Activated CD8-positive, alpha-beta memory T cell treated with anti-CD3 and anti-CD28 coated beads for 48 hours (primary cell): Measurements from ENCODE around the gene EFEMP2.

Source experiments
- DNase-seq, 3 experiments: peaks; one replicate each; pipeline ENCODE4 v3.0.0-alpha.2; 2020; ENCODE audit warnings: low read depth in 2 of 3, low spot score in 2 of 3

The EFEMP2 gene

GRCh38 chr11:65872586-65873317 is at the start of gene EFEMP2:
TSS of gene EFEMP2 (minus strand) at chr11:65872800. CDS start at chr11:65872354, 446 bp downstream.
- no peak for DNase-seq

- no peak for DNase-seq
Observed at GRCh38 chr11:65921876-65922275, 49.3 kb upstream of the EFEMP2 start.

- no peak for DNase-seq
Observed at GRCh38 chr11:65921033-65921555, 48.5 kb upstream of the EFEMP2 start.

GRCh38 chr11:65920372-65920802 is 47.8 kb upstream of the EFEMP2 start:
- no peak for DNase-seq

- DNase-seq, result no peak
Observed at GRCh38 chr11:65919573-65920371, 47.2 kb upstream of the EFEMP2 start.

GRCh38 chr11:65919141-65919572 is 46.6 kb upstream of the EFEMP2 start, which contains the start of gene DRAP1:
TSS of gene DRAP1 (plus strand) at chr11:65919426. CDS start at chr11:65919502, 76 bp downstream.
- DNase-seq, result peak; percentile 98 to 99 (median 99)

GRCh38 chr11:65918211-65919140 is 45.9 kb upstream of the EFEMP2 start, which contains the start of gene C11orf68:
TSS of gene C11orf68 (minus strand) at chr11:65919062. CDS start at chr11:65919031, 31 bp downstream.
- peak in 1 of 3 experiments; percentile 19 for DNase-seq

- DNase-seq, result no peak
Observed at GRCh38 chr11:65917434-65918210, 45.0 kb upstream of the EFEMP2 start.

GRCh38 chr11:65917077-65917433 is 44.5 kb upstream of the EFEMP2 start:
- no peak for DNase-seq

- no peak for DNase-seq
Observed at GRCh38 chr11:65916391-65916790, 43.8 kb upstream of the EFEMP2 start.

GRCh38 chr11:65915821-65916251 is 43.2 kb upstream of the EFEMP2 start:
- DNase-seq, result no peak

GRCh38 chr11:65915101-65915820 is 42.7 kb upstream of the EFEMP2 start:
- DNase-seq, result no peak

- DNase-seq, result no peak
Observed at GRCh38 chr11:65912845-65913244, 40.2 kb upstream of the EFEMP2 start.

- no peak for DNase-seq
Observed at GRCh38 chr11:65911682-65912568, 39.3 kb upstream of the EFEMP2 start.

- no peak for DNase-seq
Observed at GRCh38 chr11:65907878-65908277, 35.3 kb upstream of the EFEMP2 start.

GRCh38 chr11:65906602-65907001 is 34.0 kb upstream of the EFEMP2 start:
- no peak for DNase-seq

- DNase-seq, result no peak
Observed at GRCh38 chr11:65903715-65904114, 31.1 kb upstream of the EFEMP2 start.

- DNase-seq, result no peak
Observed at GRCh38 chr11:65903068-65903481, 30.5 kb upstream of the EFEMP2 start.
